Measurements from ENCODE around the gene NOL12.
A peak's percentile ranks its signal among the peaks of the same experiment; 100 is the strongest.

NOL12 gene

DNA sequence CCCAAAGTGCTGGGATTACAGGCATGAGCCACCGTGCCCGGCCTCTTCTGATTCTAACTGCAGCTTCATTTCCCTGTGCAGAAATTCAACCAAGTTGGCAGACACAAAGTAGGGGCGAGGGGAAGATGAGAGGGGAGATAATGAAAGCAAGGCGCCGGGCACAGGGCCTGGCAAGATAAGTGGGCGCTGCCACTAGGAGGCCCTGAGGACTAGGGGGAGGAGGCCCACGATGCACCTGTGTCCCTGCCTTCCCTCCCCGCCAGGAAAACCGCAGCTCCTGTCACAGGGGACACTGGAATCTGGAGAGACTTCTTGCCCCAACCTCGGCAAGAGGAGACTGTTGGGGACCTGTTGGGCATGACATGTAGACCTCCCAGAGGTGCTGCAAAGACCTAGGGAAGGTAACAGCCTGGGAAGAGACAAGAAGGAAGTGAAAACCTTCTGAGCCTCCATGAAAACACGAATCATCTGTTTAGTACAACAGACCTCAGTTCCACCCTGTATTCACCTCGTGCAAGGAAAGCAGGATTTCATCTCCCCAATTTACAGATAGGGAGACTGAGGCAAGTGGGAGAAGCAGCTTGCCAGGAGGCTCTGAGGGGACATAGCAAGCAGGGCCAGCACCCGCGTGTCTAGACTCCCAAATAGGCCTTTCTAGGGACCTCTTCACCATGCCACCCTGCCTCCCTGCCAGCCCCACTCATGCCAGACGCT lies 13.8 kb upstream of the NOL12 start:
- DNase-seq (peak; percentile 62), ATAC-seq (ENCODE audit: insufficient read depth, low read depth) (peak; percentile 30; the same call in 2 of the 3 replicates)
- no peak for TF ChIP-seq EZH2 (IDR thresholded peaks at IDR 0.05; ENCODE audit: borderline replicate concordance, low read depth, low read length, severe bottlenecking)
- TF ChIP-seq, protein P1, sequence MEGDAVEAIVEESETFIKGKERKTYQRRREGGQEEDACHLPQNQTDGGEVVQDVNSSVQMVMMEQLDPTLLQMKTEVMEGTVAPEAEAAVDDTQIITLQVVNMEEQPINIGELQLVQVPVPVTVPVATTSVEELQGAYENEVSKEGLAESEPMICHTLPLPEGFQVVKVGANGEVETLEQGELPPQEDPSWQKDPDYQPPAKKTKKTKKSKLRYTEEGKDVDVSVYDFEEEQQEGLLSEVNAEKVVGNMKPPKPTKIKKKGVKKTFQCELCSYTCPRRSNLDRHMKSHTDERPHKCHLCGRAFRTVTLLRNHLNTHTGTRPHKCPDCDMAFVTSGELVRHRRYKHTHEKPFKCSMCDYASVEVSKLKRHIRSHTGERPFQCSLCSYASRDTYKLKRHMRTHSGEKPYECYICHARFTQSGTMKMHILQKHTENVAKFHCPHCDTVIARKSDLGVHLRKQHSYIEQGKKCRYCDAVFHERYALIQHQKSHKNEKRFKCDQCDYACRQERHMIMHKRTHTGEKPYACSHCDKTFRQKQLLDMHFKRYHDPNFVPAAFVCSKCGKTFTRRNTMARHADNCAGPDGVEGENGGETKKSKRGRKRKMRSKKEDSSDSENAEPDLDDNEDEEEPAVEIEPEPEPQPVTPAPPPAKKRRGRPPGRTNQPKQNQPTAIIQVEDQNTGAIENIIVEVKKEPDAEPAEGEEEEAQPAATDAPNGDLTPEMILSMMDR (IDR thresholded peaks at IDR 0.05; ENCODE audit: borderline replicate concordance, extremely low read depth, low read length, poor library complexity, severe bottlenecking): peak; percentile 46
- Histone ChIP-seq H3K4me3 (ENCODE audit: low read depth in 1 of 2, low read length in 2 of 2) (no peak overlapping the region), H3K27ac (ENCODE audit: low read length) (0 out of 2 replicates have a peak overlapping the region, but pooled peaks have one; percentile 1), H3K4me2 (ENCODE audit: insufficient read depth, low read length) (no peak overlapping the region), H3K27me3 (ENCODE audit: insufficient read depth, low read length, poor library complexity) (no peaks in the 10 kb centered on the region), H3K79me2 (ENCODE audit: insufficient read depth, low read length) (no peaks in the 10 kb centered on the region), H2AFZ (ENCODE audit: low read depth, low read length) (no peak overlapping the region), H3K9me3 (ENCODE audit: insufficient read depth, low read length, severe bottlenecking) (no peaks in the 10 kb centered on the region), H3K36me3 (ENCODE audit: insufficient read depth, low read length) (peaks cover 7% of the 10 kb centered on the region), H4K20me1 (ENCODE audit: insufficient read depth, low read length) (peaks cover 8% of the 10 kb centered on the region; the same call in 1 of the 2 replicates), H3K4me1 (ENCODE audit: insufficient read depth, low read length) (peaks cover 33% of the 10 kb centered on the region), H3K9ac (ENCODE audit: low read depth, low read length) (no peak overlapping the region)

DNA sequence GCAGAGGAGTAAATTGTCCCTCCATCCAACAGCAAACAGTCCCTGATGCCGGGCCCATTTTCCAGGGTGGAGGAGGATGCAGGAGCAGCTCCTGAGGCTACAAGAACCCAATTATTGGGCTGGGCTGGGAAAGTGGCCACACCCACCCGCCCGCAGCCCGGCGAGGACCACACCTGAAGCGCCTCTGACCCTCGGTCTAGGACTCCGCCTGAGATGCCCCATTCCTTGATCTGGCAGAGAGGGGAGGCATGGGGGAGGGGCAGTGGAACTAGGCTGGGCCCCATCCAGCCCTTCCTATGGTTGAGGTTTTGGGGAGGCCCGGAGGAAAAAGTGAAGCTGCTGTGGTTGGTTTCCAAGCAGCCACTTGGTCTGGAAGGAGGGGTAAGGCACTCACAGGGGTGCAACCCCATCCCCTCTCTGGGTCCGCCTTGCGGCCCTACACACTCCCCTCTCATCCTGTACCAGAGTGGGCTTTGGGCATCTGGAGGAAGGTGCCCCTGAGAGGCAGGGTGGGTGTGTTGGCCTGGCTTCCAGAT lies 13.2 kb upstream of the NOL12 start:
- H3K79me2 ChIP-seq (ENCODE audit: insufficient read depth, low read length): no peaks in the 10 kb centered on the region
- H2AFZ ChIP-seq (ENCODE audit: low read depth, low read length): no peak overlapping the region
- no peak overlapping the region for H3K4me2 ChIP-seq (ENCODE audit: insufficient read depth, low read length)
- H3K36me3 ChIP-seq (ENCODE audit: insufficient read depth, low read length): 0 out of 2 replicates have a peak, but pooled peaks cover 3% of the 10 kb centered on the region
- H3K9me3 ChIP-seq (ENCODE audit: insufficient read depth, low read length, severe bottlenecking): no peaks in the 10 kb centered on the region
- H3K4me1 ChIP-seq (ENCODE audit: insufficient read depth, low read length): peaks cover 40% of the 10 kb centered on the region
- no peak overlapping the region for H3K4me3 ChIP-seq (ENCODE audit: low read depth in 1 of 2, low read length in 2 of 2)
- no peak for TF ChIP-seq EZH2 (IDR thresholded peaks at IDR 0.05; ENCODE audit: borderline replicate concordance, low read depth, low read length, severe bottlenecking)
- TF ChIP-seq, protein P1 (IDR thresholded peaks at IDR 0.05; ENCODE audit: borderline replicate concordance, extremely low read depth, low read length, poor library complexity, severe bottlenecking): no peak
- H3K27me3 ChIP-seq (ENCODE audit: insufficient read depth, low read length, poor library complexity): no peaks in the 10 kb centered on the region
- H3K27ac ChIP-seq (ENCODE audit: low read length): no peak overlapping the region
- ATAC-seq (ENCODE audit: insufficient read depth, low read depth) (no peak), DNase-seq (no peak)
- no peak overlapping the region for H3K9ac ChIP-seq (ENCODE audit: low read depth, low read length)
- H4K20me1 ChIP-seq (ENCODE audit: insufficient read depth, low read length): peaks cover 6% of the 10 kb centered on the region; the same call in 1 of the 2 replicates

- Histone ChIP-seq H2AFZ (ENCODE audit: low read depth, low read length) (no peak overlapping the region), H3K4me1 (ENCODE audit: insufficient read depth, low read length) (peaks cover 44% of the 10 kb centered on the region), H3K4me3 (ENCODE audit: low read depth in 1 of 2, low read length in 2 of 2) (no peak overlapping the region), H4K20me1 (ENCODE audit: insufficient read depth, low read length) (no peaks in the 10 kb centered on the region), H3K27ac (ENCODE audit: low read length) (no peak overlapping the region), H3K36me3 (ENCODE audit: insufficient read depth, low read length) (no peaks in the 10 kb centered on the region), H3K9me3 (ENCODE audit: insufficient read depth, low read length, severe bottlenecking) (no peaks in the 10 kb centered on the region), H3K79me2 (ENCODE audit: insufficient read depth, low read length) (no peaks in the 10 kb centered on the region), H3K27me3 (ENCODE audit: insufficient read depth, low read length, poor library complexity) (no peaks in the 10 kb centered on the region), H3K9ac (ENCODE audit: low read depth, low read length) (no peak overlapping the region), H3K4me2 (ENCODE audit: insufficient read depth, low read length) (no peak overlapping the region)
- ATAC-seq (ENCODE audit: insufficient read depth, low read depth) (no peak), DNase-seq (no peak)
- TF ChIP-seq, protein P1 (IDR thresholded peaks at IDR 0.05; ENCODE audit: borderline replicate concordance, extremely low read depth, low read length, poor library complexity, severe bottlenecking): no peak
- TF ChIP-seq EZH2 (IDR thresholded peaks at IDR 0.05; ENCODE audit: borderline replicate concordance, low read depth, low read length, severe bottlenecking): no peak
These were observed 11.9 kb upstream of the NOL12 start for GRCh38 chr22:37674248-37674647.

Measured in DND-41 (cell line).